T1000 (cell line): ENCODE data around the gene SPOP.
"Not testable (repeated sequence)": the region's sequence is repeated elsewhere in the genome, so short reads cannot be mapped to it uniquely, and the experiment has no call there.

Experiments used
- DNase-seq: peaks from one replicate; lab custom pipeline; 2025; ENCODE audit warnings: mixed read lengths; lab: John Stamatoyannopoulos, UW

SPOP gene

DNA sequence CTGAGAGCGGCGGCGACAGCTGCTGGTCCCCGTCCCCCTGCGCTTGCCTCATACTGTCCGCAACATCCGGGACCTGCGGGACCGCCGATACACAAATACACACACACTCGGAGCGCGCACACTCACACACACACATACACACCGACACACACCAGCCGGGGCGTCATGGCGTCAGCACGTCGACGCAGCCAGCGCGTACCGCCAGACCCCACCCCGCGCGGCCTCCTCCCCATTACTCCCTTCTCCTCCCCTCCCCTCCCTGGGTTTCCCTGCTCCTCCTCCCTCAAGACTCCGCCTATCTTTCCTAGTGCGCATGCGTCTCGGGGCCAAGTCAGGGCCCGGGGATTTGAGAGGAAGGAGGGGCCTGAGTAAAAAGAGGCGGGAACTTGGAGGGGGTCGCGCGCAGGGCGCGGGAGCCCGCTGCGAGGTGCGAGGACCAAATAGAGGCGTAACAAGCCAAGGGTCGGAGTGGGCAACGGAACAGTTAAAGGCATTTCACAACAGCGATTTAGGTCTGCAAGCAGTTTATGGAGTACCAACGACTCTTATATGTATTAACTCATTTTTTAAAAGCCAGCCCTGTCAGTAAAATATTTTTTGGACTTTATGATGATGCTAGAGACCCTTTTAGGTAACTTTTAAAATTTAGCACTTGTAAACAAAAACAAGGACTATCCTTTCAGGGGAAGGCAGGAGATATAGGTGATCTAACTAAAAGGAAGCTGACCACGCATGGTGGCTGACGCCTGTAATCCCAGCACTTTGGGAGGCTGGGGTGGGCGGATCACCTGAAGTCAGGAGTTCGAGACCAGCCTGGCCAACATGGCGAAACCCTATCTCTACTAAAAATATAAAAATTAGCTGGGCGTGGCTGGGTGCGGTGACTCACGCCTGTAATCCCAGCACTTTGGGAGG is at the start of gene SPOP:
Gene SPOP (minus strand): TSS at position 165 of the 915 bp plus-strand sequence. CDS start 55,287 bp downstream, outside the sequence.
- DNase-seq = peak; percentile 98

DNA sequence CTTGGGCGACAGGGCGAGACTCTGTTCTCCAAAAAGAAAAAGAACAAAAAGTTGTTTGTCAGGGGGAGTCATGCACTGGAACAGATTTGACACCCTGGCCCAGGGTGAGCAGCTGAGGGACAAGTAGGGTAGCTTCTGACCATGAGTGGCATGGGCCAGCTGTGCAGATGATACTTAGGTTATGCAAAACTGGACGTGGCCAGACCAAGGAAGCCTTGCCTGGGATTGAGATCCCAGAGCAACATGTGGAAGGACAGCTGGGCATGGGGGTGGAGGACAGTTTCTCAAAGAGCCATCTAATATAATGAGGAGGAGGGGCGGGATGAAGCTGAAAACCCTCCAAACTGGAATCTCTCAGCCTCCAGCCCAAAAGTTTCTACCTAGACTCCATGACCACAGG is 49.5 kb upstream of the SPOP start:
- no peak for DNase-seq

DNA sequence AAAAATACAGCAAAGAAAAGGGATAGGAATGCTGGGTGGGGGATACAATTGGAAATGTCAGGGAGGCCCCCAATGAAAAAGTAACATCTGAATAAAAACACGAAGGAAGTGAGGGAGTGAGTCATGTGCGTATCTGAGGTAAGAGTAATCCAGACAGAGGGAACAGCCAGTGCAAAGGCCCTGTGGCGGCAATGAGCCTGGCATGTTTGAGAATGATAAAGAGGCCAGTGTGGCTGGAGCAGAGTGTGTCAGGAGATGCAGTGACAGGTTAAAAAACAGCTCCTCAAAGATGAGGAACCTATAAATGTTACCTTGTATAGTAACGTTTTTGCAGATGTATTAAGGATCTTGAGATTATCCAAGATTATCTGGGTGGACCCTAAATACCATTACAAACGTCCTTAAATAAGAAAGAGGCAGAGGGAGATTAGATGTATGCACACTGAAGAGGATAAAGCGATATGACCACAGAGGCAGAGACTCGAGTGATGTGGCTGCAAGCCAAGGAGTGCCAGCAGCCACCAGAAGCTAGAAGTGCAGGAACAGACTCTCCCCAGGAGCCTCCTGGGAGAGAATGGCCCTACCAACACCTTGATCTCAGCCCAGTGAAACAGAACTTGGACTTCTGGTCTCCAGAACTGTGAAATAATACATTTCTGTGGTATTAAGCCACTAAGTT is 47.7 kb upstream of the SPOP start:
- DNase-seq = no peak

DNA sequence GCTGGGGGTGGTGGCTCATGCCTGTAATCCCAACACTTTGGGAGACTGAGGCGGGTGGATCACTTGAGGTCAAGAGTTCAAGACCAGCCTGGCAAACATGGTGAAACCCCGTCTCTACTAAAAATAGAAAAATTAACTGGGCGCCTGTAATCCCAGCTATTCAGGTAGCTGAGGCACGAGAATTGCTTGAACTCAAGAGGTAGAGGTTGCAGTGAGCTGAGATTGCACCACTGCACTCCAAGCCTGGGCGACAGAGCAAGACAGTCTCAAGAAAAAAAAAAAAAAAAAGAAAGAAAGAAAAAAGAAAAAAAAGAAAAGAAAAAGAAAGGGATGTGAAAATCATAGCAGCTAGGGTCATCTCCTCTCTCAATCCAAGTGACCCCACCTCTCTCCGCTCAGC is 46.7 kb upstream of the SPOP start:
- DNase-seq = not testable (repeated sequence)

DNA sequence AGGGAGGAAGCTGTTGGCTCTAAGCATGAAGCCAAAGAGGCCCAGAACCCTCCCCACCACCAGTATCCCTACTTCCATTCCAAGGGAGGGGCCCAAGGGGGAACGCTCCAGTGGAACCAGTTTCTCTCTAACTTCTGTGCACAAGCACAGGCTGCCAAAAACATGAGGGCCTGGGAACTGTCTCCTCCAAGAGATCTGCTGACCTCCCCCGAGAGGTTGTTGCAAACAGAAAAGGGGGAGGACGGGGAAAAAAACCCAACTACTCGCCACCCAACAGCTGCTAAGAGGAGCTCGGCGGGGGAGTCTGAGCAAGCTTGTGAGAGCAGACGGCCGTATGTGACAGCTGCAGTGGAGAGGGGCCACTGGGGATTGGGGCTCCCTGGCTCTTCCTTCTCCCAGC is 45.5 kb upstream of the SPOP start:
- no peak for DNase-seq

DNA sequence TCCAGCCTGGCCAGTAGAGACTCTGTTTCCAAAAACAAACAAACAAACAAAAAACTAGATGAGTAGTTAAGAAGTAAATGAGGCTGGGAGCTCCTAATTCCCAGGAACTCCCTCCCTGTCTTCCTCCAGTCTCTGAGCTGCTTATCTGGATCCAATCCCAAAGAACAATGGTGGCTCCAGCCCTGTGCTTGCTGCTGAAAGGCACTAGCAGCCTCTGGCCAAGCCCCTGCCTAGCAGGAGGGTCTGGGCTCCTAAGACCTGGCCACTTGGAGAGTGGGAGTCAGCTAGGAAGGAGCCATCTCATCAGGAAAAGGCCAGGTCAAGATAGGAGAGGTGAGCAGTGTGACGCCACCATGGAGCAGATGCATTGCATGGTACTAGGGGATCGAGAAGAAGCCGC is 44.2 kb upstream of the SPOP start:
- no peak for DNase-seq

DNA sequence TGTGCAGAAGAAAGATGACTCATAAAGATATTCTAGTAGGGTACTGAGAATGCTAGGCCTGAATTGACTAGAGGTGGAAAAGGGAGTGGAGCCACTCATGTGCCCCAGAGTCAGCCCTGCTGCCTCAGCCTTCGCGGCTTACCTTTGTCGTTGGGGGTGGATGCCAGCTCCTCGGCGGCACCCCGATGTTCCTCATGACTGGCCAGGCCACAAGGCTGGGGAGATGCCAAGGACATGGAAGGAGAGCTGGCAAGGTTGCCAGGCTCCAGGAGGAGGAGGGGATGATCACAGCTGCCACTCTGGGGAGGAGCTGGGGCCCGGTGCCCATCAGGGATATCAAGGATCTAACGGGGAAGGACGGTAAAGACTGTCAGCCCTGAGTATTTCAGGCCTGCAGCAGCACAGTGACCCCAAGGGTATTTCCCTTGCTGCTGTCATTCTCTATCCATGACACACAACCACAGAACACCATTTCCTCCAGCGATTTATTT is 39.5 kb upstream of the SPOP start:
- DNase-seq = no peak

DNA sequence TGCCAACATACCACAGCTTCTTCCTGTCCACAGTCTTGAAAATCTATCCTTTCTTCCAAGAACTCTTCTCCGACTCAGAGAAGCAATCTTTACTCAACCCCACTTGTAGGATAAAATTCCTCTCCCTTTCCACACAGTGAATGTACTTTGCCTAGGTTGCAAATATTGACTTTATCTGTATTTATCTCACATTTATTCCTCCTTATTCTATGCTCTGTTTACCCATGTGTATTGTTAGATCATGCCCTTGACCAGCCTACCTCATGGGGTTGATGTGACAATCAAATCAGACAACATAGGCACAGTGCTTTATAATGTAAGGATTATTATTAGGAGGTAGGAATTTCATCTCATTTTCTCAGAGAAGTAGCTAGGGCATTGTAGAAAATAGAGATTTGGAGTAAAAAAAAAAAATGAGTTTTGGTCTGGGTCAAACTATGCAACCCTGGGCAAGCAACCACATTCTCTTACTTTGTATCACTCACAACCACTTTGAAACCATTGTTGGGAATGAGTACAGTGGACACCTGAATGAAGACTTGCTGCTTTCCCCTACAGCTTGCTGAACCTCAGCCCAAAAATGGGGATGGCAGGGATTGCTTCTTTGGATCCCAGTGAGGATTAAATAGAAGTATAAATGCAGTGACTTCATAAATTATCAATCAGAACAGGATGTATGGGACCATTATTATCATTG is 38.9 kb upstream of the SPOP start:
- DNase-seq = no peak

DNA sequence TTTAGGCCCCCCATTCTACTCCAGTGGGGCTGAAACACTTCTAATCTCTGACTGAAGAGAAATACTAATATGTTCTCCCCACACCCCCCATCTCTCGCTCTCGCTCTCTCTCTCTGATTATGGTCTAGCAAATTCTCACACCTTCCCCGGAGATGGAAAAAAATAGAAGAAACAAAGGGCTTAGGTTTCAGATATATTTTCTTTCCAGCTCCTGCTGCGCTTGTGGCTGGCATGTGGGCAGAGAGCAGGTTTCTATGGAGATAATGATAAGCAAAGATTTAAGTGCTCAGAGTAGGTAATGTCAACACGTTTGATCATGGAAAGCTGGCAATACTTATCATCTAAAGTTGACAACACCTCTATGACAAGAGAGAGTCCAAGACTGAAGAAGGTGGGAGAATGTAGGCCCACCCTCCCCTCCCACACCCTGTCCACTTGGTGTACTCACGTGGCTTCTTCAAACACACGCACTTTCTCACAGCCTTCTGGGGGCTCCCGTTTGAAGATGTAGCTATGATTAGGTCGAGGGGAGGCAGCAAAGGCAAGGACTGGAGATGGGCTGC is 37.9 kb upstream of the SPOP start:
- DNase-seq = no peak

DNA sequence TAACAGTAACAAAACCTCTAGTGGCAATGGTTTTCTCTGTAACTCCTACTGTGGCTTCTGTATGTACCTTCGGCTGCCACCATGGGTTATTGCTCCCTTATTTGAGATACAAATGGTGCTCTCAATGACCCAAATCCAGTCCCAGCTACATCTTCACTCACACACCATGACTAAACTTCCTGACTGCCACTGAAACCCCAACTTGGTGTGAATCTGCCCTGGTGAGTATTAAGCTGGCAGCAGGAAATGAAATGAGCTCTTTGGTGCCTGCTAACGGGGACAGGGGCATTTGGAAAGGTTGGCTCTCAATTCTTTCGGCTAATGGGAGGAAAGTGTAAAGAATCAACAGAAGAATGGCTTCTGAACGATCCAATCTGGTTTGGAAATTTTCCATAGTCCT is 37.3 kb upstream of the SPOP start:
- DNase-seq = no peak

DNA sequence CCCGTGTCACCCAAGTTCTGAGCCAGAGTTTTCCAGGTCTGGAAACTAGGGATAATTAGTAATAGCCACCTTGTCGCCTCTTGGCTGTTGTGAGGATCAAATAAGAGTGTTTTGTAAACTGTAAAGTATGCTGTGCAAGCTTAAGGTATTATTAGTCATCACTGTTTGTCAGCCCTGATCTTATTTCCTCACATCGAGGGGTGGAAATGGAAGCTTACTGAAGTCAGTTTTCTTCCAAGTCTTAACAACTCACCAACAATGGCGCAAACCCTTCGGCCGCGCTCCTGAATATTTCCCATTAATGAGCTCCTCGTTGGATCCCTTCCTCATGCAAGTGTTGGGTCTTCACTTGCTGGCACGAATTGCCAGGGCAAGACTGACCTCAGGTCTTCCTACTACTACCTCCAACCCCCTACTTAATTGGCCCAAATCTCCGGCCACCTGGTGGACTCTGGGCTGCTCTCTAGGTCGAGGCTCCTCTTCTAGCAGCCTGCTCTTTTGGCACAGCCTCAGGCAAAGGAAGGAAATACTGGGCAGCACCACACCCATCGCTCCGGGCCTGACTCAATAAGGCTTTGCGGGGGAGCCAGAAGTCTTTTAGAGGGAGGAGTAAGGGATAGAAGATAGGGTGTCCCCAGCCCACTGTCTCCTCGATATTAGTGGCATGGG is 30.8 kb upstream of the SPOP start:
- DNase-seq = no peak

DNA sequence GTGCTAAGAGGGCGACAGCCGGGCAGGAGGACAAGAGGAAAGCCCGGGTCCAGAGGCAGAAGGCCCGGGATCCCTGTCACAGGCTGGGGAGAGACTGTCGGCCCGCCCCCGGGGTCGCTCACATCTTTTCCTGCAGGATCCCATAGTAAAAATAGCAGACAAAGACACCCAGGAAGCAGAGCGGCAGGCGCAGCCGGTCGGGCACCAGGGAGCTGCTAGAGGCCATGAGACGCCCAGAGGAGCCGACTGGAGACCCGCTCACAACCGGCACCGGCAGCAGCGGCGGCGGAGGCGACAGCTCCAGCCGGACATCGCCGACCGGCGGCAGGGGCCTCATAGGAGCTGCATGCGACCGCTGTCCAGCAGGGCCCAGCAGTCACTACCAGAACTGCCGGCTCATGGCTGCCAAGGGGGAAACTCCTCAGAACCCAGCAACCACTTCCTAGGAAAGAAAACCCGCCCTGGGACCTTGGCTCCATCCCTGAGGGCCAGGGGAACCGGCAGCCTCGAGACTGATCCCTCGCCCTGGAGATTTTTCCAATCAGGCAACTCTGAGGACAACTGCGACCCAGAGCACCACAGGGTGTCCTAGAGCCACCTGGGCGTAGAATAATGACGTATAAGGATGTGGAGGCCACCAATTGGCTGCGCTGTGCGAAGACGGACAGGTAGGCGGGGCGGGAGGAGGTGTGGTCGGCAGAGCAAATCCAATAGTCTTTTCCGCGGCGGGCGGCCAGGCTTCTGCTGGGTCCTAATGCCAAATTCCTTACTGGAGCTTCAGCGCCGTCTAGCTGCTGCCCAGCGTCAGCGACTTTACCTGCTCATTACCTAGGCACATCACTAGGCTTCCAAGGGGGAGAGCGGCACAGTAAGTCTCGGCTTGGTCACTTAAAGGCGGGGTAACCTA is 30.0 kb upstream of the SPOP start, which contains the start of gene SLC35B1:
Gene SLC35B1 (minus strand): TSS at position 357 of the 907 bp plus-strand sequence. CDS start 131 bp downstream, at position 226.
- DNase-seq = peak; percentile 97

DNA sequence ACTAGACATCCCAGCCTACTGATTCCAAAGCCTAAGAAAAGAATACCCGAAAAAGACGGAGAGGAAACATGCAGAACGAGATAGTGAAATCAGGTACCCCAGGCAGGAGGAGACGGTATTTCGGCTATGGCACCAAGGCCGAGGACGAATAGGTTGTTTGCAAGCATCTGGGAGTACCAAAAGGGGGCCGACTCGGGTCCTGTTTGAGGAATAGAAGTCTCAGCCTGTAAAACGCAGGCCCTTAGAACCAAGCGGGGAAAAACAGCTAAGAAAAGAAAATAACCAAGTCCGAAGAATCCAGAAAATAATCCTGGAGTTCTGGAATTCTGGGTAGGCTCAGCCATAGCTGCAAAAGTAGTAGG is 29.3 kb upstream of the SPOP start:
- DNase-seq = no peak

DNA sequence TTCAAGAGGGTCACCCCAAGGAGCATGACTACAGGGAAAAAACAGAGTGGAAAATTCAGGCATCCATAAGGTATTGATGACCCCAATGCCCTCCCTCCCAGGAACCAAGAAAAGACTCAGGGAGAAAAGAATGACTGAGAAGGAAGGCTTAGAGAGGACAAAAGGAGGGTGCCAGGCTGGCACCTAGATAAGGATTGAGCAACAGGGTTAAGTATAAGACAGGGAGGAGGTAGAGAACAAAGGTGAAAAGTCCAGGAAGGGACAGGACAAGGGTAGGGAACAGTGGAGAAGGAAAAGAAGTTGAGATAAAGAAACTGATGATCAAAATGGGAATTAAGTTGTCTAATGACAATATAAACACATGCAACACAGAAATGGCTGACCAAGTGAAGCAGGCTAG is 27.4 kb upstream of the SPOP start:
- DNase-seq = no peak

DNA sequence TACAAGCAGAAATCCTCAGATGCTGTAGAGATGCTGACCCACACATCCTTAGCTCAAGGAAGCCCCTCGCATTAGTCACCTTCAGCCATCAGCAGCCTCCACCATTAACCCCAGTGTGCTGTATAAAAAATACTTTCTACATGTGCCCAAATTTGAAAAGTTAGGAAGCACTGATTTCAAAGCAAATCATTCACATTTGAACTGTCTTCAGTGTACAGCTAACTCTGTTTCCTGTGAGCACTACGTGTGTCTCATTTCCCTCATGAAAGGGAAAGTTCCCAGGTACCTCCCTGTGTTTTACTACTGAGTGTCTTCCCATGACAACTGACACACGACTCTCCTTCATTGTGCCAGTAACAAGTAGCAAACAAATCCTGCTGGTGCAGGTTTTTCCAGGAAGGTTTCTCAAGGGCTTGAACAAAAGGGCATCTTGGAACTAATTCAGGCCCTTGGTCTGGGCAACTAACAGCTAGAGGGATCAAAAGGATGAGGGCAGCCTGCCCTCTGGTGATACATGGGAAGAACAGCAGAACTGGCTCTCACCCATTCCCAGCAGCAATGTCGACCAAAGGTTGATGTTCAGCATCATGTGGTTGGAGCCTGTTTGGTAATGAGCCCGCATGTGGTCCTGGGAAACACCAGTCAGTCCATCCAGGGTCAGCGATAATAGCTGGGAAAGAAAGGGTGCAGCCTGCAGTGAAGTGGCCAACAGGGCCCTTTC is 25.8 kb upstream of the SPOP start:
- DNase-seq = no peak

DNA sequence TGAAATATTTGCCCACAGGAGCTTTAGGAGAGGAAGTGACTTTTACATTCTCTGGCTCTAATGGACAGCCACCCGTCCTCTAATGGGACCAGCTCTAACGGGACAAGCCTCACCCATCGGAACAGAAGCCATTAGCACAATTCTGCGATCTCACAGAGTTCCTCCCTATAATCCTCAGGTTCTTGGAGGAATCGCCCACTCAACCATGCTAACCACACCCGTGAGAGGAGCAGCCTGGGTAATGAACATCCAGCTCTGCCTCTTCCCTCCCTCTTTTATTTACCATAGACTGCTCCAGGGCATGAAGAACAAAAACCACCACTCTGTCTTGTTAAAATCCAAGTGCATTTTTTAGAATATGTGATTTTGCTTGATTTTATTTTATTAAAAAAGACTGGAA is 23.1 kb upstream of the SPOP start:
- no peak for DNase-seq

DNA sequence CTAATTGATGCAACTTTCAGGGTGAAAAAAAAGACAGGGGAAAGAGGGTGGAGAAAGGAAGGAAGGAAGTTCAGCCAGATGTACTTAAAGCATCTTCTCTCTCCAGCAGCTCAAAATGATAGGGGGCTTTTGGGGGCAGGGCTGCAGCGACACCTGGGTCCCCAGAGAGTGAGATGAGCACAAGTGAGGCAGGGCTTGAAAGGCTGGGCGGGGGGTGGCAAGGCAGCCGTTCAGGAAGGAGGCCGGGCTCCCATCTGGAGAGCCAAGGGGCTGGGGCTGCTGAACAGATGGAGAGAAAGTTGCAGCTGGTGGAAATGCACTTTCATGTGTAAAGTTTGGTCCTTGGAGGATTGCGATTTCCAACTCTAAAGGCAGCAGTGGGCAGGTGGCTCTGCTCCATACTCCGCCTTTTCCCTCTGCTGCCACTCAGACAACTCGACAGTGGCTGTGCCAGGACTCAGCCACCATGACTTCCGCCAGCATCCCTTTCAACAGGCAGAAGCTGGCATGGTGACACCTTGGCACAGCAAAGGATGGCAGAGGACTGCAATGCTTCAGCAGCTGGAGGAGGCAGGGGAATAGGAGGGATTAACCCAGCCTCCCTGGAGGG is 22.2 kb upstream of the SPOP start:
- DNase-seq = no peak

DNA sequence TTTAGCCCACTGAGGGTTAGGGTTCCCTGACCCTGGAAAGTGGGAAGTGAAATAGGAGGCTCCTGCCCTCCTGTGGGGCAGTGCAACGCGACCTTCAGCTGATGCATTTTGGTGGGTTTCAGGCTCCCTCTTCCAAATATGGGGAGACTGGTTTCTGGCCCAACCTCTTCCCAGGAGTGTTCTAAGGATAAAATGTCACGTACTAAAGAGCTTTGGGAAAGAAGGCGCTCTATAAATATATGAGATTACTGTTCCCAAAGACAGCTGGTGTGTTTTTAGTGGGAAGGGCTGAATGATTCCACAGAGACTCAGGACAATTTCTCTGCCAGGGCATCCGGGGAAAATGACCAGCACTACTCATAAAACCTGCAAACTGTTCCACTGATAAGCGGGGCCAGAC is 20.1 kb upstream of the SPOP start:
- DNase-seq = no peak

DNA sequence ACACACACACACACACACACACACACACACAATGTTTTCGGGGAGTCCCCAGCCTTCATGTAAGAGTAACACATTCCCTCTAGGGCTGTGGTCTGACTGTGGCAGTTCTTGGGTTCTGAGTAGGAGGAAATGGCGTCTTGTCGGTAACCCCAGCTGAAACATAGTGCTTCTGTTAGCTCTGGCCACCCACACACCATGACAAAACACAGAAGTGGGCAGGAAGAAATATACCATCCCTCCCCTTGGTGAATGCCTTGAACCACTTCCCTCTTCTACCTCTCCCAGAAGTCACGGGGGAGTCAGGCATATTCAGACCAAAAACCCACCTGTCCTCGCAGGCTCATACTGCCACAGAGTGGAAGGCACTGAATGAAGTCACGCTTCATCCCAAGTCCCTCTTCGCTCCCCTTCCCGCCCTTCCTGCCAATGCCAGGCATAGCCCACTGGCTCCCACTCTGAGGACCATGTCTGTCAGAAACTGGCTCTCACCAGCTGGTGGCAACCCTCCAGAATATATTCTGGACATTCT is 18.4 kb upstream of the SPOP start:
- DNase-seq = no peak
